GM18505 (cell line): ENCODE measurements around the gene SLC38A9.

Source experiments
- ATAC-seq: cut with Tn5 transposase; IDR thresholded peaks from one replicate; pipeline ENCODE4 v1.9.1; 2021; ENCODE audit not compliant: unreplicated experiment
- POLR2A ChIP-seq: IDR thresholded peaks from 4 replicates; pipeline ENCODE4 v1.6.1; 2011; ENCODE audit warnings: borderline replicate concordance; ENCODE audit not compliant: insufficient read depth, insufficient read length; ENCODE audit errors: extremely low read depth

SLC38A9 gene

DNA sequence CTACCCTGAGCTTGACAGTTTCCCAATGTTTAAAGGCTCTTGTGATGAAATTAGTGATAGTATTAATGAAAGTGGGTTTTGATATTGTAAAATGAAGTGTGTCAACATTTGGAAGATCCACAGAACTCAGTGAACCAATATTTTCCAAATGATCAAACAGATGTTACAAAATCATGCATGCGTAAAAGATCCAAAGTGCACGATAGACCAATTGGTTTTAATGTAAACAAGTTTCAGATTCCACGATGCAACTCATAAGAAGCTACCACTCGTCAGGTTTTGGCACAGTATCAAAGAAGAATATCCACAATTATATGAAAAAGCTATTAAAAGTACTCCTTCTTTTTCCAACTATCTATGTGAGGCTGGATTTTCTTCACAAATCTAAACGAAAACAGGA, 82.3 kb downstream of the SLC38A9 start:
- ATAC-seq, result no peak
- TF ChIP-seq POLR2A, result no peak

DNA sequence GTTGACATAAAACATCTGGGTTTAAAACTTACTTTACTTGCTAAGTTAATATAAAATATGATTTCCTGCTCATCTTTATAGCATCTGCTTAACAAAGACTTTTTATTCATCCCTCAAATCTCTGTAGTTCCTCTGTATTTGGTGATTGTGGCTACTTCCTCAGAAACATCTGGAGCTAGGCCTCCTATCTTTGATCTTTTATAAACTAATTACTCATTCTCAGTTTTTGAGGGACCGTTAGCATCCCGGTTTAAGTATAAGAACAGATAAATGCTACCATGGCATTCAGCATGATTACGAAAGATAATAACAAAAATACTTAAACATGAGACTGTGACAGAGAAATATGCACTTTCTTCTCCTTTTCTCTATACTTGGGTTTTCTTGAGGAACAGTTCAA, 85.3 kb downstream of the SLC38A9 start:
- TF ChIP-seq POLR2A, result no peak
- no peak for ATAC-seq

DNA sequence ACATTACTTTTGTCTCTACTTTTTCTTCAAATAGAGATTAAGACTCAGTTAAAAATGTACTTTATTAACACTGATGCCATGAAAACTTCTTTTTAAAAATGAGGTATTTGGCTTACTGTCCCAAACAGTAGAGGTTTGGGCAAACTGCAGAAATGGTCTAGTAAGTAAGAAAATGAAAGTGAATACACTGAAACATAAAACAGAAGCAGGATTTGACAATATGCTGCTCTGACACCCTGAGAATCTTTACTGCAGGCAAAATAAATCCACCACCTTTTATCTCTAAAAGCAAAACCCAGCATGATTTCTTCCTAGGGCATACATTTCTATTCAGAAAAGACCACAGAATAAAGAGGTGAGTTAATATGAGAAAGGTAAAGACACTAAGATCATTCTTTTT, 86.2 kb downstream of the SLC38A9 start:
- no peak for ATAC-seq
- TF ChIP-seq POLR2A, result no peak

DNA sequence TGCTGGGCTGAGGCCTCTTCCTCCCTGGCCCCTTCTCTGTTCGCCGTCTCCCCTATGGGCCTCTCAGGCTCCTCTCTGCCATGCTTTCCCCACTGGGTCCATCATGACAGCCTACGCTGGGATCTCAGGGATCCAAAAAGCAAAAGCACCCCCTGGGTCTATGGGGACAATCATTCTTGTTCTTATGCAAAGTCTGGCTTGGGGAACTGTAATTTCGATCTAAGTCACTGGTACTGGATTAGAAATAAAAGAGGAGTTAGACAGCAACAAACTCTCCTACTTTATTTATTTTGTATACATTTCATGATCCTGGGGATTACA, 86.6 kb downstream of the SLC38A9 start:
- no peak for ATAC-seq

DNA sequence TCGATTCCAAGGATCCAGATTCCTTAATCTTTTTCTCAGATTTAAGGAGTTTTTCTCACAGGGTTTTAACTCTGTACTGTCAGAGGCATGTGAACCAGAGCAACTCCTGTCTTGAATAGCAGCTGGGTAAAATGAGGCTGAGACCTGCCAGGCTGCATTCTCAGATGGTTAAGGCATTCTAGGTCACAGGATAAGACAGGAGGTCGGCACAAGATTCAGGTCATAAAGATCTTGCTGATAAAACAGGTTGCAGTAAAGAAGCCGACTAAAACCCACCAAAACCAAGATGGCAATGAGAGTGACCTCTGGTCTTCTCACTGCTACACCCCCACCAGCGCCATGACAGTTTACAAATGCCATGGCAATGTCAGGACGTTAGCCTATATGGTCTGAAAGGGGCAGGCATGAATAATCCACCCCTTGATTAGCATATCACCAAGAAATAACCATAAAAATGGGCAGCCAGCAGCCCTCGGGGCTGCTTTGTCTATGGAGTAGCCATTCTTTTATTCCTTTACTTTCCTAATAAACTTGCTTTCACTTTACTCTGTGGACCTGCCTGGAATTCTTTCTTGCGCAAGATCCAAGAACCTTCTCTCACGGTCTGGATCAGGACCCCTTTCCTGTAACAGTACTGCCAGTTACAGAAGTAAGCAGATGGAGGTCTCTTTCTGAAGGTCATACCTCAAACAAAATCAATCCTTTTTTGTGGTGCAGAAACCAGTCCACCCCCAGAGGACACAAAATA, 87.1 kb downstream of the SLC38A9 start:
- no peak for ATAC-seq

More for the DNA sequence above, 86.6 kb downstream of the SLC38A9 start:
- TF ChIP-seq POLR2A, result no peak

DNA sequence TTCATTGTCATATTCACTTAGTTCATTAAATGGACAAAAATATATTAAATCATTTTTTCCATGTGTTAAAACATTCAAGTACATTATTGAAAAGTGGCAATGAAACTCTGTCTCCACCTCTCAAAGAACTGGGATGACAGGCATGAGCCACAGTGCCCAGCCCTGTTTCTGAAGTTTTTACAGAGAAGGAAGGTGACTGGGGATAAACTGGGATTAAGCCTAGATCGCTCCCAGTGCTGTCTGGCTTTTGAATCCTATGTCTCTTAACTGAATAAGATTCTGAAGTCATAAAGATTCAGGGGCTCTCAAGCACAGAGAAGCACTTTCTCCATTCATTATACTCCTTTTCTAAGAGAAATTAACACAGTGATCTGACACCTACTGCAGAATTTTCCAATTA, 88.3 kb downstream of the SLC38A9 start:
- ATAC-seq, result no peak
- TF ChIP-seq POLR2A, result no peak

More for the DNA sequence above, 87.1 kb downstream of the SLC38A9 start:
- TF ChIP-seq POLR2A, result no peak

DNA sequence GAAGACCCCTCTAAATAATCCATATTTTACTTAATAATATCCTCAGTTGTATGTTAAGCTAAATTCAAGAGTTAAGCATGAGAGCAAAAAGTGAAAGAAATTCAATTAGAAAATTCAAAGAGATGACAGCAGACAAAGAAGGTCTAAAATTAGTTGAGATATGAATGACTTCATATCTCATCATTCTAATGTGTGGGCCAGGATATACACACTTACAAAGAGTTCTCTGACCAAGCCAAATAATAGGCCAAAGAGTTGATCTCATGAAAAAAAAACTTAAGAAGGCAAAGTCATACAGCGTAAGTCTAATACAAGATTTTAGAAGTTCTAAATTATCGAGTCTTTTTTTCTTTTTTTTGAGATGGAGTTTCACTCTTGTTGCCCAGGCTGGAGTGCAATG, 89.7 kb downstream of the SLC38A9 start:
- no peak for ATAC-seq
- no peak for TF ChIP-seq POLR2A

- TF ChIP-seq POLR2A, result no peak
- no peak for ATAC-seq
Observed at GRCh38 chr5:55621229-55621628, 90.9 kb downstream of the SLC38A9 start.

GRCh38 chr5:55620766-55621160, 91.4 kb downstream of the SLC38A9 start:
- ATAC-seq, result no peak

GRCh38 chr5:55620009-55620765, 91.9 kb downstream of the SLC38A9 start:
- ATAC-seq, result no peak
- no peak for TF ChIP-seq POLR2A

More at GRCh38 chr5:55620766-55621160, 91.4 kb downstream of the SLC38A9 start:
- TF ChIP-seq POLR2A, result no peak

GRCh38 chr5:55618318-55618717, 93.8 kb downstream of the SLC38A9 start:
- no peak for TF ChIP-seq POLR2A
- no peak for ATAC-seq

GRCh38 chr5:55613112-55613868, 98.8 kb downstream of the SLC38A9 start:
- ATAC-seq, result no peak

DNA sequence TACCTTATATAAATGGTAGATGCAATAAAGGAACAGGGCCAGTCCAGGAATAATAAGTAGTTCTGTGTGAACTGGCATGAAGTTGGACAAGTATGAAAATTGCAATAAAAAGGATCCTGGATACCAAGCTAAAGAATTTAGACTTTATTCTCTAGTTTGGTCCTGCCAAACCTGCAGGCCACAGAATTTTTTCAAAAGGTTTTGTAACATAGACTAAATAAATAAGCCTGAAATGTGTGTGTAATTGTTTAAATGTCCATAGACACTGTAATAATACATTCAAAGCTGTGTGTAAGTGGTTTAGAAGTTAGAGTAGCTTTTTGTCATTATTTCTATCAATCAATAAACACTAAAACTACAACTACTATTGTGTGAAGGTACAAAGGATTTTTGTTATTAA, 101.6 kb downstream of the SLC38A9 start:
- ATAC-seq, result no peak

More at GRCh38 chr5:55613112-55613868, 98.8 kb downstream of the SLC38A9 start:
- no peak for TF ChIP-seq POLR2A

More for the DNA sequence above, 101.6 kb downstream of the SLC38A9 start:
- no peak for TF ChIP-seq POLR2A
